Endothelial cell of umbilical vein (primary cell): ENCODE data around the gene ETFB. TPM values are rescaled to one million over a fixed set of nuclear protein-coding genes. Genes with fewer than 3 reads are reported as not detected.

Experiments
- BruUV-seq: library from RNA; stranded (reverse); fragments of 400-500 nt; replicated peaks from 2 replicates; lab custom pipeline; 2021; lab: Mats Ljungman, UMichigan
- CTCF ChIA-PET: fragments of 300-600, 350-600 bp; sonication (Branson Sonifier 250); formaldehyde crosslinking; loops from one replicate; lab custom pipeline; 2021; ENCODE audit warnings: antibody characterized with exemption, inconsistent platforms; lab: Charles Lee
- POLR2A ChIA-PET: fragments of 300-600, 350-600 bp; sonication (Branson Sonifier 250); formaldehyde crosslinking; loops from one replicate; lab custom pipeline; 2021; ENCODE audit warnings: antibody characterized with exemption, inconsistent platforms; lab: Charles Lee
- DNase-seq: peaks from one replicate; pipeline ENCODE4 v3.0.0-alpha.2; 2011; ENCODE audit warnings: low read depth, low spot score
- FAIRE-seq: peaks from 2 replicates; lab custom pipeline; 2011; peaks lifted over from hg19 to GRCh38; lab: Jason Lieb, UNC
- H2AFZ ChIP-seq: 2 replicates; pipeline ENCODE4 v1.6.0; 2012; ENCODE audit warnings: low read depth, low read length, control low read depth, inconsistent platforms
- H3K27ac ChIP-seq: 2 replicates; pipeline ENCODE4 v1.5.1; 2011; ENCODE audit warnings: low read depth, mild to moderate bottlenecking, control low read depth, low read length, moderate library complexity; ENCODE audit not compliant: insufficient read depth
- H3K27me3 ChIP-seq, 2 experiments: 2 replicates each; pipeline versions ENCODE4 v1.6.0 to v1.6.1; 2011; ENCODE audit warnings: low read length in 2 of 2, mixed read lengths in 1 of 2; ENCODE audit not compliant: control insufficient read depth in 2 of 2, insufficient read depth in 2 of 2
- H3K36me3 ChIP-seq, 2 experiments: 2 replicates in 1 of 2; 3 replicates in 1 of 2; pipeline ENCODE4 v1.5.1; 2011; ENCODE audit warnings: low read length in 2 of 2, mild to moderate bottlenecking in 1 of 2, moderate library complexity in 1 of 2; ENCODE audit not compliant: control insufficient read depth in 2 of 2, insufficient read depth in 2 of 2; ENCODE audit errors: extremely low read depth in 1 of 2
- H3K4me1 ChIP-seq: 3 replicates; pipeline ENCODE4 v1.5.1; 2011; ENCODE audit warnings: mild to moderate bottlenecking, low read length; ENCODE audit not compliant: control insufficient read depth, insufficient read depth; ENCODE audit errors: extremely low read depth
- H3K4me2 ChIP-seq: 2 replicates; pipeline ENCODE4 v1.6.1; 2011; ENCODE audit warnings: low read length, control low read depth, mixed read lengths; ENCODE audit not compliant: insufficient read depth
- H3K4me3 ChIP-seq, 3 experiments: fragments of 200-600 bp in 1 of 3; sonication (generic), shearing (Covaris generic) in 1 of 3; replicated peaks in 1 of 3; 2 replicates each; pipeline ENCODE4 v1.5.1; 2011 to 2016; ENCODE audit warnings: control low read depth in 3 of 3, low read length in 3 of 3, mild to moderate bottlenecking in 2 of 3, inconsistent platforms in 1 of 3, low read depth in 1 of 3, moderate library complexity in 1 of 3; ENCODE audit not compliant: insufficient read depth in 1 of 3
- H3K79me2 ChIP-seq: 2 replicates; pipeline ENCODE4 v1.6.0; 2012; ENCODE audit warnings: low read length, inconsistent platforms; ENCODE audit not compliant: control insufficient read depth, insufficient read depth
- H3K9ac ChIP-seq: replicated peaks from 2 replicates; pipeline ENCODE3; 2011; ENCODE audit warnings: low read length, control low read depth; ENCODE audit not compliant: insufficient read depth; ENCODE audit errors: extremely low read depth
- H3K9me1 ChIP-seq: replicated peaks from 3 replicates; pipeline ENCODE4 v1.6.0; 2011; ENCODE audit warnings: mild to moderate bottlenecking, low read length; ENCODE audit not compliant: control insufficient read depth, insufficient read depth; ENCODE audit errors: extremely low read depth
- H3K9me3 ChIP-seq: replicated peaks from 2 replicates; pipeline ENCODE4 v1.5.1; 2012; ENCODE audit warnings: low read length, inconsistent platforms; ENCODE audit not compliant: control insufficient read depth, insufficient read depth
- H4K20me1 ChIP-seq: replicated peaks from 2 replicates; pipeline ENCODE3; 2011; ENCODE audit warnings: mild to moderate bottlenecking, low read length; ENCODE audit not compliant: control insufficient read depth, insufficient read depth; ENCODE audit errors: extremely low read depth
- EZH2 ChIP-seq: IDR thresholded peaks from 2 replicates; pipeline ENCODE4 v1.6.1; 2012; ENCODE audit warnings: borderline replicate concordance, low read depth, mild to moderate bottlenecking, moderate library complexity, low read length, inconsistent platforms; ENCODE audit not compliant: severe bottlenecking
- GATA2 ChIP-seq: IDR thresholded peaks from 2 replicates; pipeline ENCODE4 v1.7.0; 2011; ENCODE audit warnings: low read depth, mild to moderate bottlenecking, moderate library complexity, mixed read lengths, low read length; ENCODE audit not compliant: insufficient read length, insufficient read depth
- POLR2AphosphoS5 ChIP-seq: IDR thresholded peaks from 2 replicates; pipeline ENCODE4 v1.6.1; 2012; ENCODE audit warnings: low read depth, mild to moderate bottlenecking, control low read depth, low read length, moderate library complexity; ENCODE audit not compliant: insufficient read depth
- dilution Hi-C: fragments of 300-500 bp; cut with MboI; formaldehyde crosslinking; loops from one replicate; pipeline ENCODE4 v1.15.0; 2019; ENCODE audit warnings: low sequenced_read_pairs; ENCODE audit not compliant: extremely low pct_ligation_motif_present
- intact Hi-C: fragments of 100-400 bp; cut with micrococcal nuclease; formaldehyde crosslinking; loops from one replicate; pipeline ENCODE4 v1.10.0; 2022
- polyA plus RNA-seq, 4 experiments: library from polyadenylated mRNA; depleted of rRNA in 3 of 4; stranded (reverse) in 3 of 4; unstranded in 1 of 4; fragments of >200 nt; gene quantifications; 2 replicates each; pipeline versions ENCODE4 v1.2.1 to v1.2.3, GENCODE V29; 2011 to 2012; ENCODE audit warnings: missing spikeins in 1 of 4
- total RNA-seq: library from RNA; stranded (reverse); gene quantifications from 2 replicates; pipeline ENCODE4 v1.2.3, GENCODE V29; 2021
- TF ChIP-seq, protein P1 (sequence below): IDR thresholded peaks from 2 replicates; pipeline ENCODE4 v1.6.1; 2011; ENCODE audit not compliant: insufficient read depth, insufficient read length

Gene ETFB
- total and polyA plus RNA-seq, 2 donors (not counting 3 experiments of a cell fraction or from before 2014, with no cell fraction given): 54.1 to 99.2 TPM

DNA sequence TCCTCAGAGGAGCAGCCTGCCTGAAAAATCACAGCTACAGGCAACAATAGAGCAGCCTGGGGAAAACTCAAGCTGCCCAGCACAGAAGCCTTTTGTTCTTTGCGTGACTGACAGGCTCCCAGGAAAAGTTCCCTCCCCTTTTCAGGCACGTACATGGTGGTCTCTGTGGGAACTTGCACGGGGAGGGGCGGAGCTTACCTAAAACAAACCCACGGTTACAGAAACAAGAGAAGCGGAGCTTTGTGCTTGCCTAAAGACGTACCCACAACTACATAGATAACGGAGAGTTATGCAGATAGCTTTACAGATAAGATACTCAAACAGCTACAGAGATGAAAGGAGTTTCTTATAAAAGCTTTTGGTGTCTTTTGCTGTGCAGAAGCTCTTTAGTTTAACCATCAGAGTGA lies 11.4 kb downstream of the ETFB start:
- POLR2A ChIA-PET: no interaction called here
- dilution Hi-C loops: no loop called here
- no peak for FAIRE-seq

DNA sequence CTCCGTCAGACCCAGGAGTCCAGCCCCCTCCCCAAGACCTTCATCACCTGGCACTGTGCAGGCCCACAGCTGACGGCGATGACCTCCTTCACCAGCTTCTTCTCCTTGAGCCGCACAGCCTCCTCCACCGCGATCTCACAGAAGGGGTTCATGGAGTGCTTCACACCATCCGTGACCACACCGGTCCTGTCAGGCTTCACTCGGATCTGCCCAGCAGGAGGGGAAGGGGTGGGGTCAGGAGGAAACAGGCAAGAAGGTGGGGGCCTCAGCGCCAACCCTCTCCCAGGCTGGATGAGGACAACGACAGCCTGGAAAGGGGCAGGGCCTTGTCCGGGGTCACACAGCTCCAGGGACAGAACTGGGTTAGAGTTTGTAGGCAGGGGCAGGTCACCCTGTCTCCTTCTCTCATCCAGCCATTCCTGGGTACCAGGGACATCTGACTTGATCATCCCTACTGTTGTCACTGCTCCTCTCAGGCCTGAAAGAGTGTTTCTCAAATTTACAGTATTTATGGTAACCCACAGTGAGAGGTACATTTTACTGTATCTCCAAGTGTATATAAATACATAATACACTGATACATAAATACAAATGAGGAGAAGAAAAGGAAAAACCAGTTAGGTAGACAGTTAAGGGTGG lies 12.0 kb downstream of the ETFB start:
- intact Hi-C loops (no loop called here), dilution Hi-C loops (no loop called here)
- FAIRE-seq: no peak
- CTCF ChIA-PET: no interaction called here
- no peaks in the 10 kb centered on the region for H3K9me1 ChIP-seq
- DNase-seq: no peak
- TF ChIP-seq GATA2 (no peak), EZH2 (no peak)
- H4K20me1 ChIP-seq: no peaks in the 10 kb centered on the region
- H3K36me3 ChIP-seq: peaks cover 0 to 3% of the 10 kb centered on the region in 2 experiments
- no peaks in the 10 kb centered on the region for H3K4me1 ChIP-seq
- no peak overlapping the region for H3K4me2 ChIP-seq
- H3K27me3 ChIP-seq: no peaks in the 10 kb centered on the region
- no peak overlapping the region for H3K27ac ChIP-seq
- H3K4me3 ChIP-seq: no peak overlapping the region
- POLR2A ChIA-PET: no interaction called here
- no peak overlapping the region for H3K9ac ChIP-seq
- H2AFZ ChIP-seq: no peak overlapping the region
- H3K79me2 ChIP-seq: no peaks in the 10 kb centered on the region
- BruUV-seq: no TSS peak
- H3K9me3 ChIP-seq: no peaks in the 10 kb centered on the region

More for the DNA sequence above, 11.4 kb downstream of the ETFB start:
- Histone ChIP-seq H3K27ac (no peak overlapping the region), H3K9me3 (no peaks in the 10 kb centered on the region), H3K9ac (no peak overlapping the region), H3K4me2 (no peak overlapping the region), H3K9me1 (no peaks in the 10 kb centered on the region), H4K20me1 (no peaks in the 10 kb centered on the region), H2AFZ (no peak overlapping the region), H3K79me2 (no peaks in the 10 kb centered on the region), H3K27me3 (no peaks in the 10 kb centered on the region), H3K4me3 (no peak overlapping the region), H3K4me1 (no peaks in the 10 kb centered on the region), H3K36me3 (peaks cover 0 to 3% of the 10 kb centered on the region in 2 experiments)
- CTCF ChIA-PET: no interaction called here
- intact Hi-C loops: no loop called here
- BruUV-seq: no TSS peak
- TF ChIP-seq, protein P1, sequence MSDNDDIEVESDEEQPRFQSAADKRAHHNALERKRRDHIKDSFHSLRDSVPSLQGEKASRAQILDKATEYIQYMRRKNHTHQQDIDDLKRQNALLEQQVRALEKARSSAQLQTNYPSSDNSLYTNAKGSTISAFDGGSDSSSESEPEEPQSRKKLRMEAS: no peak
- TF ChIP-seq POLR2AphosphoS5: no peak
- no peak for DNase-seq
